Activated T-cell treated with anti-CD3 and anti-CD28 coated beads, Interleukin-2, amount 50 U/mL, for 72 hours (primary cell): ENCODE data around the gene CASQ2. TPM values are rescaled to one million over a fixed set of nuclear protein-coding genes. Genes with fewer than 3 reads are reported as not detected.

Experiments used
- ATAC-seq, 2 donors: fragments of 150-1000 bp; cut with Tn5 transposase; replicated peaks in 1 of 2; 2 replicates each; pipeline ENCODE4 v1.10.0; 2021; ENCODE audit warnings: moderate library complexity in 2 of 2, mild to moderate bottlenecking in 1 of 2
- DNase-seq, 2 donors: peaks; one replicate each; pipeline ENCODE4 v3.0.0; 2021 to 2022; ENCODE audit warnings: mixed read lengths in 1 of 2
- H3K27ac Mint-ChIP-seq: one replicate; pipeline ENCODE4 v1.8.0; 2022; ENCODE audit warnings: mild to moderate bottlenecking, moderate library complexity, mixed read lengths
- H3K27me3 Mint-ChIP-seq: one replicate; pipeline ENCODE4 v1.8.0; 2022; ENCODE audit warnings: low read depth, mixed read lengths
- H3K36me3 Mint-ChIP-seq, 2 donors: one replicate each; pipeline ENCODE4 v1.8.0; 2022; ENCODE audit warnings: mixed read lengths in 2 of 2, mild to moderate bottlenecking in 1 of 2; ENCODE audit not compliant: insufficient read depth in 2 of 2
- H3K4me1 Mint-ChIP-seq: one replicate; pipeline ENCODE4 v1.8.0; 2022; ENCODE audit warnings: low read depth, mixed read lengths
- H3K4me3 Mint-ChIP-seq, 2 donors: one replicate each; pipeline ENCODE4 v1.8.0; 2022; ENCODE audit warnings: mild to moderate bottlenecking in 2 of 2, mixed read lengths in 2 of 2, moderate library complexity in 2 of 2
- H3K9me3 Mint-ChIP-seq, 2 donors: one replicate each; pipeline ENCODE4 v1.8.0; 2022; ENCODE audit warnings: mixed read lengths in 2 of 2
- total RNA-seq, 2 donors: library from RNA; stranded (reverse); gene quantifications; one replicate each; pipeline ENCODE4 v1.2.3, GENCODE V29; 2022

The CASQ2 gene
- total RNA-seq, 2 donors from 2014 or later, result not detected

DNA sequence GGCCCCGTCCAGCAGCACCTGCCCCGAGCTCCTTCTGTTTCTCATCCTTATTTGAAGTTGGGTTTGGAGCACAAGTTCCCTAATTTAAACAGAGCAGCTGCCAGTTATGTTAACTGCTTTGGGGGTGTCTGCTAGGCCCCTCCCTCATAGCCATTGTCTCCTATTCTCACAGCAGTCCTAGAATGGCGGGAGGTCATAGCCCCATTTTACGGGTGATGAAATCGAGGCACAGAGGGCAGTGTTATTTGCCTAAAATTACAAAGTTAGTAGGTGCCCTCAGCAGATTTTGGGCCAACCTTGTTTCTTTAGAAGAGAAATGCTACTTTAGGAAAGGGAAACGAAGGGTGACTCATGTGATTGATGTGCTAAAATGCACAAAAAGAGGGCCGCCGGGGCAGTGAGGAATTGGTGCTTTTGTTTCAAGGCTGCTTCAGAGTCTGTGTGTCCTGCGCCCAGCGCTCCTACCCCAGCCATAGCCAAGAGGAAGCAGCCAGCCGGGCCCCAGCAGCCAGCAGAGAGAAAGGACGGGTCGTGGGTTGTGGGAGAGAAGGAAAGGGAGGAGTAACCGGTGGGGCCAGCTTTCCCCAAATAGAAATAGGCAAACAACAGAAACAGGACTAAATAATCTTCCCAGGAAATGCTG lies 113.7 kb downstream of the CASQ2 start:
- no peak for DNase-seq
- peaks cover 14% of the 10 kb centered on the region for H3K4me1 Mint-ChIP-seq
- peak in 1 of 2 donors; percentile 36 for ATAC-seq
- H3K36me3 Mint-ChIP-seq, result no peaks in the 10 kb centered on the region
- no peak overlapping the region for H3K27ac Mint-ChIP-seq
- H3K9me3 Mint-ChIP-seq, result no peaks in the 10 kb centered on the region
- peak overlapping the region; percentile 42 to 66 for H3K4me3 Mint-ChIP-seq
- peaks cover 11% of the 10 kb centered on the region for H3K27me3 Mint-ChIP-seq

DNA sequence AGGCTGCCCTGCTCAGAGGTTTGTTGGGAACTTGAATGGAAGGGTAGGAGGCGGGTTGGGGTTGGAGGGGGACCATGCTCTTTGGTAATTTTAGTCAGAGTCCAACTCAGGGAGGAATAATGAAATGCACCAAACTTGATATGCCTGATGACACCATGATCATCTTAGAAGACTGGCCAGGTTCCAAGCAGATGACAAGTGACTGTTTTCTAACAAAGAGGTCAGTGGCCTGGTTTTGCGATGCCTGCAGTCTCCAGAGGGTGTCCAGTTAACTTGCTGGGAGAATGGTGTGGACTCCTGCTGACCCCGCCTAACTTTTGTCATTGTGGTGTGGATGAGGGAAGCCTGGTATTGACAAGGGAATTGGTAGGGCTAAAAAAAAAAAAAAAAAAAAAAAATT lies 114.4 kb downstream of the CASQ2 start:
- Mint-ChIP-seq H3K36me3 (no peaks in the 10 kb centered on the region), H3K27ac (no peak overlapping the region), H3K4me3 (no peak overlapping the region), H3K27me3 (peaks cover 15% of the 10 kb centered on the region), H3K4me1 (peaks cover 14% of the 10 kb centered on the region), H3K9me3 (no peaks in the 10 kb centered on the region)
- ATAC-seq, result no peak
- DNase-seq, result no peak

DNA sequence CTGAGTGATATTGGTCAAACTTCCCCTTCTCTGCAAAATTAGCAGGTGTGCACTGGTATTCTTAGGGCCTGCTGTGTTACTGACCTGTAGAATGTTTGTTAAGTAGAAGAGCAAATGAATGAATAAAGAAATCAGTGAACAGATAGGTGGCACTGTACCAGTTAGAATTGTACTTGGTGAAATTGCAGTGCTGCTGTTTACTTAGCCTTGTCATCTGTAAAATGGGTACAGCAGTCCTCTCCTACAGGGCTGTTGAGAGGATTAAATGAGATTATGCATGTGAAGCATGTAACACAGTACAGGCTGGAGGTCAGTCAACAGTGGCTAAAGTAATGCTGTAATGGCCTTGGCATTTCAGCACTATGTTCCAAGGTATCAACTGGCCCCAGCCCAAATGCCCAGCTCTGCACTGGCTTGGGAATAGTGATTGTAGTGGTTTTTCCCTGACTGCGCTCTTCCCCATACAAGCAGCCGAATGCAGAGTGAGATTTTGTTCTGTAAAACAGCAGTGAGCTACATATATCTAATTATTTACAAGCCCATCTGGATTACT lies 116.2 kb downstream of the CASQ2 start:
- ATAC-seq (no peak), DNase-seq (no peak)
- Mint-ChIP-seq H3K4me1 (peaks cover 14% of the 10 kb centered on the region), H3K27ac (no peak overlapping the region), H3K9me3 (no peaks in the 10 kb centered on the region), H3K36me3 (no peaks in the 10 kb centered on the region), H3K27me3 (peaks cover 15% of the 10 kb centered on the region), H3K4me3 (no peak overlapping the region)

DNA sequence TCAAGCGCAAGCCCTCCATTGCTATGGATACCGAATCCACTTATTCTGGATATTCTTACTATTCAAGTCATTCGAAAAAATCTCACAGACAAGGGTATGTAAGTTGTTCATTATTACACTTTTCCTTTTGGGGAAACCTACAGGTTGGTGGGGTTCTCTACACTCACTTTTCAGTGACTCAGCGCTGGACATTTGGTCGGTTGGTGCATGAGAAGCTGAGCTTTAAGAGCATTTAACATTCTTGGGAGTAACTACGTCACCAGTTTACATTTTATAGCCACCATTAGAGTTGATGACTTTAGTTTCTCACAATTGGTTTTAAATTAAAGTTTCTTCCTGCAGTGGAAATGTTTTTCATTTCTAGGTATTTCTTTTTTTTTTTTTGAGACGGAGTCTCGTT lies 117.1 kb downstream of the CASQ2 start:
- H3K27ac Mint-ChIP-seq, result no peak overlapping the region
- H3K9me3 Mint-ChIP-seq, result no peaks in the 10 kb centered on the region
- H3K4me3 Mint-ChIP-seq, result no peak overlapping the region
- H3K27me3 Mint-ChIP-seq, result peaks cover 8% of the 10 kb centered on the region
- no peaks in the 10 kb centered on the region for H3K36me3 Mint-ChIP-seq
- peaks cover 14% of the 10 kb centered on the region for H3K4me1 Mint-ChIP-seq
- ATAC-seq, result no peak
- no peak for DNase-seq

DNA sequence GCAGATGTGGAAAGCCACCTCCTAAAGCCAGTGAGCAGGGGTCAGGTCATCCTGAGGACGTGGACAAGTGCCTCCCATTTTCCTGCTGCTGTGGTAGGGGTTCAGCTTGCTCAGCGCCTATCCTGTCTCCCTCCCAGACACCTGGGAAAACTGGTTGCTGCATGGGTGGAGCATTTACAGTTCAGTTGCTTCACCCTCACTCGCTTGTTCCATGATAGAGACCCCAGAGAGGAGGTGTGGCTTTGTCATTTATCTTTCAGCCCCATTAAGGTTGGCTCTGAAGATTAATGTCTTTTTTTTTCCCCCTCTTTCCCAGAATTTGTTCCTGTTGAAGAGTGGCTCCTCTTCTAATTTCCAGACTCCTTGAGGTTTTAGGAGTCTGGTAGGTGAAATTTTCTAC lies 117.6 kb downstream of the CASQ2 start:
- ATAC-seq, result no peak
- Mint-ChIP-seq H3K36me3 (no peaks in the 10 kb centered on the region), H3K4me3 (no peak overlapping the region), H3K4me1 (peaks cover 14% of the 10 kb centered on the region), H3K9me3 (no peaks in the 10 kb centered on the region), H3K27me3 (peaks cover 8% of the 10 kb centered on the region), H3K27ac (no peak overlapping the region)
- no peak for DNase-seq

Other genes starting within 250 kb of the CASQ2 start
- gene VANGL1, start 126.7 kb downstream of the CASQ2 start, total RNA-seq, result 1 to 10 TPM; 3.8 to 7.0 TPM
- gene NHLH2, start 72.4 kb upstream of the CASQ2 start, total RNA-seq, result under 1 TPM in 1 of 2 donors, not detected in 1; 0.10 TPM
- 1 to 10 TPM; 1.5 to 2.6 TPM for gene SLC22A15, start 207.8 kb upstream of the CASQ2 start, total RNA-seq